ENCODE measurements around the gene DNAH3. TPM values are rescaled to one million over a fixed set of nuclear protein-coding genes. Genes with fewer than 3 reads are reported as not detected.

DNAH3 gene
- total RNA-seq, 1 donor from 2014 or later, result not detected

GRCh38 chr16:20916942-20917341 is 233.7 kb downstream of the DNAH3 start:
- no peak for DNase-seq (ENCODE audit: low read depth)
- TF ChIP-seq, protein P1, sequence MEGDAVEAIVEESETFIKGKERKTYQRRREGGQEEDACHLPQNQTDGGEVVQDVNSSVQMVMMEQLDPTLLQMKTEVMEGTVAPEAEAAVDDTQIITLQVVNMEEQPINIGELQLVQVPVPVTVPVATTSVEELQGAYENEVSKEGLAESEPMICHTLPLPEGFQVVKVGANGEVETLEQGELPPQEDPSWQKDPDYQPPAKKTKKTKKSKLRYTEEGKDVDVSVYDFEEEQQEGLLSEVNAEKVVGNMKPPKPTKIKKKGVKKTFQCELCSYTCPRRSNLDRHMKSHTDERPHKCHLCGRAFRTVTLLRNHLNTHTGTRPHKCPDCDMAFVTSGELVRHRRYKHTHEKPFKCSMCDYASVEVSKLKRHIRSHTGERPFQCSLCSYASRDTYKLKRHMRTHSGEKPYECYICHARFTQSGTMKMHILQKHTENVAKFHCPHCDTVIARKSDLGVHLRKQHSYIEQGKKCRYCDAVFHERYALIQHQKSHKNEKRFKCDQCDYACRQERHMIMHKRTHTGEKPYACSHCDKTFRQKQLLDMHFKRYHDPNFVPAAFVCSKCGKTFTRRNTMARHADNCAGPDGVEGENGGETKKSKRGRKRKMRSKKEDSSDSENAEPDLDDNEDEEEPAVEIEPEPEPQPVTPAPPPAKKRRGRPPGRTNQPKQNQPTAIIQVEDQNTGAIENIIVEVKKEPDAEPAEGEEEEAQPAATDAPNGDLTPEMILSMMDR (conservative IDR thresholded peaks at IDR 0.05; ENCODE audit: low read depth, low read length), result no peak
- no peak overlapping the region for H3K4me3 ChIP-seq (ENCODE audit: low read depth, low read length)

- TF ChIP-seq, protein P1 (conservative IDR thresholded peaks at IDR 0.05; ENCODE audit: low read depth, low read length), result no peak
- H3K4me3 ChIP-seq (ENCODE audit: low read depth, low read length), result no peak overlapping the region
- DNase-seq (ENCODE audit: low read depth), result no peak
Measured at GRCh38 chr16:20916289-20916688, 234.4 kb downstream of the DNAH3 start.

DNA sequence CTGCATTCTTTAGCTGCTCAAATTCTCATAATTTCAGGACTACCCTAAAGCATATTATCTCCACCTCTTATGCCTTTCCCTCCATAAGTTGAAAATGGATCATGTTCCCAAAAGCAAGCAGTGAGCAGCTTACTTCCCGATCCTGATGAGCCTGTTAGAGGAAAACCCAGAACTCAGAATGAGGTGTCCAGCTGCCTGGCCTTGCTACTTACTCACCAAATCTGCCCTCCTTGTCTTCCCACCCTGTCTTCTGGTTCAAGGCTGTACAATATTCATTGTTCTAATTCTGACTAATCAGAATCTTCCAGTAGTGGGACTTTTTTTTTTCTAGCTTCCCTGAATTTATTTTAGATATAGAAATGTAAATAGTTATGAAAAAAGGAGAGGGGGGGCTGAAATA is 239.3 kb downstream of the DNAH3 start:
- TF ChIP-seq, protein P1 (conservative IDR thresholded peaks at IDR 0.05; ENCODE audit: low read depth, low read length), result no peak
- H3K4me3 ChIP-seq (ENCODE audit: low read depth, low read length), result no peak overlapping the region
- DNase-seq (ENCODE audit: low read depth), result no peak

GRCh38 chr16:20910781-20911321 is 239.8 kb downstream of the DNAH3 start:
- DNase-seq (ENCODE audit: low read depth), result peak; percentile 61
- TF ChIP-seq, protein P1 (conservative IDR thresholded peaks at IDR 0.05; ENCODE audit: low read depth, low read length), result no peak
- H3K4me3 ChIP-seq (ENCODE audit: low read depth, low read length), result no peak overlapping the region

- DNase-seq (ENCODE audit: low read depth), result no peak
- TF ChIP-seq, protein P1 (conservative IDR thresholded peaks at IDR 0.05; ENCODE audit: low read depth, low read length), result no peak
- no peak overlapping the region for H3K4me3 ChIP-seq (ENCODE audit: low read depth, low read length)
Measured at GRCh38 chr16:20906341-20907255, 244.0 kb downstream of the DNAH3 start.

DNA sequence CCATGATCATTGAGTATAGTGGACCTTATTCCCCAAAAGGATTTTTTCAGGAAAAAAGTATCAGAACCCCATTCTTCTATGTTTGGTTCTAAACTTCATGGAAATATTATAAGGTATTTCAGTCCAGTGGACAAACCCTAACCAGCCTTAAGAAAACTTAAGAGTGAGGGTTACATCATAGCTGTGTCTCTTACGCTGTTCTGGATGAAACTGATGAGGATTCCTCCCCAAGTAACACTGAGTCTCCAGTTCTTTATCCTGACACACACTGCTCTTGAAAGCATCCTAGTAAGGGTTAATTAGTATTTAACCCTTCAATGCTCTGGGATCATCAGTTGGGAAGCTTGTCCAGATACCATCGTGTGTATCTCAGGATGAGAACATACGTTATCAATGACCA is 245.1 kb downstream of the DNAH3 start:
- TF ChIP-seq, protein P1 (conservative IDR thresholded peaks at IDR 0.05; ENCODE audit: low read depth, low read length), result no peak
- H3K4me3 ChIP-seq (ENCODE audit: low read depth, low read length), result no peak overlapping the region
- DNase-seq (ENCODE audit: low read depth), result no peak
